HEK293 (cell line): Measurements from ENCODE around the gene TMEM238L.

Experiments used
- CTCF ChIP-seq: fragments of 450-650 bp; formaldehyde crosslinking; IDR thresholded peaks from 2 replicates; pipeline ENCODE4 v1.5.1; 2016; ENCODE audit warnings: missing biosample characterization, missing genetic modification characterization
- KLF17 ChIP-seq: fragments of 450-650 bp; formaldehyde crosslinking; IDR thresholded peaks from 2 replicates; pipeline ENCODE4 v1.5.1; 2016; ENCODE audit warnings: missing biosample characterization, missing genetic modification characterization
- MZF1 ChIP-seq: fragments of 450-650 bp; formaldehyde crosslinking; IDR thresholded peaks from 2 replicates; pipeline ENCODE4 v1.5.1; 2017; ENCODE audit warnings: missing biosample characterization, missing genetic modification characterization, borderline replicate concordance
- PRDM6 ChIP-seq: fragments of 450-650 bp; formaldehyde crosslinking; IDR thresholded peaks from 2 replicates; pipeline ENCODE4 v1.5.1; 2017; ENCODE audit warnings: missing biosample characterization, missing genetic modification characterization
- ZBTB48 ChIP-seq: fragments of 450-650 bp; formaldehyde crosslinking; IDR thresholded peaks from 2 replicates; pipeline ENCODE4 v1.5.1; 2016; ENCODE audit warnings: missing biosample characterization, missing genetic modification characterization
- ZFP69B ChIP-seq: fragments of 450-650 bp; formaldehyde crosslinking; IDR thresholded peaks from 2 replicates; pipeline ENCODE4 v1.5.1; 2016; ENCODE audit warnings: missing biosample characterization, missing genetic modification characterization
- ZNF292 ChIP-seq: fragments of 450-650 bp; formaldehyde crosslinking; IDR thresholded peaks from 2 replicates; pipeline ENCODE4 v1.5.1; 2016; ENCODE audit warnings: low read depth, missing biosample characterization, missing genetic modification characterization, borderline replicate concordance
- ZNF501 ChIP-seq: fragments of 450-650 bp; formaldehyde crosslinking; IDR thresholded peaks from 2 replicates; pipeline ENCODE4 v1.5.1; 2016; ENCODE audit warnings: missing biosample characterization, missing genetic modification characterization

- TF ChIP-seq CTCF (tag by site-specific recombination) (no peak), MZF1 (tag by site-specific recombination) (no peak), ZFP69B (tag by site-specific recombination) (no peak), ZNF501 (tag by site-specific recombination) (no peak), ZBTB48 (tag by site-specific recombination) (no peak), PRDM6 (tag by site-specific recombination) (no peak), ZNF292 (tag by site-specific recombination) (no peak), KLF17 (tag by site-specific recombination) (no peak)
Observed at GRCh38 chr17:10761281-10761680, 42.6 kb downstream of the TMEM238L start.
